ENCODE data around the gene IPO5. TPM values are rescaled to one million over a fixed set of nuclear protein-coding genes. Genes with fewer than 3 reads are reported as not detected.

The IPO5 gene
- total and polyA plus RNA-seq, 9 donors = 53.9 to 200 (median 130) TPM

DNA sequence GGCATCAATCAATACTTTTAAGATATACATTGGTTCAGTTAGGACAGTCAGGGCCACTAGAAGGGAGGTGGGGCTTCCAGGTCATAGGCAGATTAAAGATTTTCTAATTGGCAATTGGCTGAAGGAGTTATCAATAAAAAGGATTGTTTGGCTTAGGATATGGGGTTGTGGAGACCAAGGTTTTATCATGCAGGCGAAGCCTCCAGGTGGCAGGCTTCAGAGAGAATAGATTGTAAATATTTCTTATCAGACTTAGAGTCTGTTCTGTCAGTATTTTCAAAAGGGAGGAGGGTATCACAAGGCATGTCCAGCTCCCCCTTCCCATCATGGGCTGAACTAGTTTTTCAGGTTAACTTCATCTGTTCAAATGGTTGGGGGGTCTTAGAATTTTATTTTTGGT lies 112.0 kb downstream of the IPO5 start:
- DNase-seq = no peak
- no peak overlapping the region for H3K4me3 ChIP-seq
- no peaks in the 10 kb centered on the region for H3K36me3 ChIP-seq
- no peaks in the 10 kb centered on the region for H3K9me3 ChIP-seq
- intact Hi-C loops (cut with DNase I) = no loop called here
- H3K27ac ChIP-seq = no peak overlapping the region
- WGBS, 3 donors = 35 to 53% (median 44%) methylated on average over 1 of the region's 1 CpG
- H3K4me1 ChIP-seq (ENCODE audit: insufficient read depth) = no peaks in the 10 kb centered on the region
- no peaks in the 10 kb centered on the region for H3K27me3 ChIP-seq
- TF ChIP-seq EP300 (IDR thresholded peaks at IDR 0.05) (no peak), POLR2A (IDR thresholded peaks at IDR 0.05) (no peak)
- TF ChIP-seq, protein P1, sequence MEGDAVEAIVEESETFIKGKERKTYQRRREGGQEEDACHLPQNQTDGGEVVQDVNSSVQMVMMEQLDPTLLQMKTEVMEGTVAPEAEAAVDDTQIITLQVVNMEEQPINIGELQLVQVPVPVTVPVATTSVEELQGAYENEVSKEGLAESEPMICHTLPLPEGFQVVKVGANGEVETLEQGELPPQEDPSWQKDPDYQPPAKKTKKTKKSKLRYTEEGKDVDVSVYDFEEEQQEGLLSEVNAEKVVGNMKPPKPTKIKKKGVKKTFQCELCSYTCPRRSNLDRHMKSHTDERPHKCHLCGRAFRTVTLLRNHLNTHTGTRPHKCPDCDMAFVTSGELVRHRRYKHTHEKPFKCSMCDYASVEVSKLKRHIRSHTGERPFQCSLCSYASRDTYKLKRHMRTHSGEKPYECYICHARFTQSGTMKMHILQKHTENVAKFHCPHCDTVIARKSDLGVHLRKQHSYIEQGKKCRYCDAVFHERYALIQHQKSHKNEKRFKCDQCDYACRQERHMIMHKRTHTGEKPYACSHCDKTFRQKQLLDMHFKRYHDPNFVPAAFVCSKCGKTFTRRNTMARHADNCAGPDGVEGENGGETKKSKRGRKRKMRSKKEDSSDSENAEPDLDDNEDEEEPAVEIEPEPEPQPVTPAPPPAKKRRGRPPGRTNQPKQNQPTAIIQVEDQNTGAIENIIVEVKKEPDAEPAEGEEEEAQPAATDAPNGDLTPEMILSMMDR (IDR thresholded peaks at IDR 0.05) = no peak

DNA sequence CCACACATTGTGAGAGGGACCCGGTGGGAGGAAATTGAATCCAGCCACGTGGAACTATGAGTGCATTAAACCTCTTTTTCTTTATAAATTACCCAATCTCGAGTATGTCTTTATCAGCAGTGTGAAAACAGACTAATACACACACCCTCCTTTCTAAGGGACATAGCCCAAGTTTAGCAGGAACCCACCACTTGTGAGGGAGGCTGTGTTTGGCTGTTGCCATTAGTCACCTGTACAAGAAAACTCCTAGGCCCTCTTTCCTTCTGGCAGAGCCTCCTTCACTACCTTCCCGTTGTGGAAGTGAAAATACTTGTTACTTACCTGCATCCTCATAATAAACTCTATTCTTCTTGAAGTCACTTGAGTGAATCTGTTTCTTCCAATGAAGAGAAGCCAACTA lies 113.2 kb downstream of the IPO5 start:
- intact Hi-C loops (cut with DNase I) = no loop called here
- H3K27me3 ChIP-seq = no peaks in the 10 kb centered on the region

DNA sequence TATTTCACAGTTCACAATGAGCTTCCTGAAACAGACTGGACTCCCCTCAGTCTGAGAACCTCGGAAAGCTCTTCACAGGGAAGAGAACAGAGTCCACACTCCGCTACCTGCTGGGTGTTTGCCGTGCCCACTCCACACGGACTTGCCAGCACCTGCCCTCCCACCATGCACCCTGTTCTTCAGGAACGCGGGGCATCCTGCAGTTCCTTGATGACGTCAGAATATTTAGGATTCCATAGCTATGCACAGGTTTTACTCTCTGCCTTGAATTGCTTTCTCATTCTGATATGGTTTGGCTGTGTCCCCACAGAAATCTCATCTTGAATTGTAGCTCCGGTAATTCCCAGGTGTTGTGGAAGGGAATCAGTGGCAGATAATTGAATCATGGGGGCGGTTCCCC lies 115.0 kb downstream of the IPO5 start:
- 34 to 69% (median 37%) methylated on average over 9 of the region's 9 CpGs for WGBS, 3 donors

More for the DNA sequence above, 113.2 kb downstream of the IPO5 start:
- H3K4me3 ChIP-seq = no peak overlapping the region
- WGBS, 3 donors = 58 to 67% (median 62%) methylated on average over 4 of the region's 4 CpGs
- no peak overlapping the region for H3K27ac ChIP-seq
- no peak for DNase-seq
- TF ChIP-seq, protein P1 (IDR thresholded peaks at IDR 0.05) = no peak
- TF ChIP-seq EP300 (IDR thresholded peaks at IDR 0.05) (no peak), POLR2A (IDR thresholded peaks at IDR 0.05) (no peak)
- H3K9me3 ChIP-seq = no peaks in the 10 kb centered on the region
- H3K4me1 ChIP-seq (ENCODE audit: insufficient read depth) = no peaks in the 10 kb centered on the region
- no peaks in the 10 kb centered on the region for H3K36me3 ChIP-seq

DNA sequence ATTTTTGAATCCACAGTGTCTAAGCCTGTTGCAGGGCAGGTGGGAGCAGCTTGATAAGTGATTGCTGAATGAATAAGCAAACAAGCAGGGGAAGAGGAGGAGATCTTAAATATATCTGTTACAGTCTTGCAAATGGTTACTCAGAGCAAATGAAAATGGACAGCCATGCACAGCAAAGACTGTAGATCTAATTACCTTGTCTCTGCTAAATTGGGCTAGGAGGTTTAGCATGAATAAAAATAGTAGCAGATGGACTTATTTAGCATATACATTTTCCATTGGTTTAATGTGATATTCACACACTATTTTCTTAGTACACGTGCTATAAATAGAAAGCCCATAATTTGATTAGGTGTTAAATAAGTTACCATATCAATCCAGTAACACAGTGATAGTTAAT lies 116.5 kb downstream of the IPO5 start:
- TF ChIP-seq POLR2A (IDR thresholded peaks at IDR 0.05) (no peak), EP300 (IDR thresholded peaks at IDR 0.05) (no peak)
- TF ChIP-seq, protein P1 (IDR thresholded peaks at IDR 0.05) = no peak
- Histone ChIP-seq H3K36me3 (no peaks in the 10 kb centered on the region), H3K27ac (no peak overlapping the region), H3K9me3 (no peaks in the 10 kb centered on the region), H3K27me3 (no peaks in the 10 kb centered on the region), H3K4me1 (ENCODE audit: insufficient read depth) (no peaks in the 10 kb centered on the region), H3K4me3 (no peak overlapping the region)
- DNase-seq = no peak
- WGBS, 3 donors = 87 to 98% (median 95%) methylated on average over 1 of the region's 1 CpG
- intact Hi-C loops (cut with DNase I) = no loop called here

More for the DNA sequence above, 115.0 kb downstream of the IPO5 start:
- no peak for DNase-seq
- Histone ChIP-seq H3K4me3 (no peak overlapping the region), H3K9me3 (no peaks in the 10 kb centered on the region), H3K27me3 (no peaks in the 10 kb centered on the region), H3K4me1 (ENCODE audit: insufficient read depth) (no peaks in the 10 kb centered on the region), H3K27ac (no peak overlapping the region), H3K36me3 (no peaks in the 10 kb centered on the region)
- no peak for TF ChIP-seq POLR2A (IDR thresholded peaks at IDR 0.05)
- TF ChIP-seq, protein P1 (IDR thresholded peaks at IDR 0.05) = no peak
- TF ChIP-seq EP300 (IDR thresholded peaks at IDR 0.05) = no peak
- intact Hi-C loops (cut with DNase I) = no loop called here

Data from ovary (tissue), 9 donors.